OCI-LY7 (cell line): Measurements from ENCODE around the gene KLHL33.

Source experiments
- CTCF ChIP-seq: fragments of 200-600 bp; sonication (generic); conservative IDR thresholded peaks from 2 replicates; pipeline ENCODE4 v1.5.1; 2014; ENCODE audit warnings: mild to moderate bottlenecking, antibody characterized with exemption, low read length, moderate library complexity, mixed read lengths
- EZH2phosphoT487 ChIP-seq: fragments of 200-600 bp; sonication (generic); IDR thresholded peaks from 2 replicates; pipeline ENCODE4 v1.6.1; 2018; ENCODE audit warnings: low read depth, borderline replicate concordance, mild to moderate bottlenecking, mixed run types, antibody characterized with exemption, low read length, moderate library complexity, mixed read lengths

DNA sequence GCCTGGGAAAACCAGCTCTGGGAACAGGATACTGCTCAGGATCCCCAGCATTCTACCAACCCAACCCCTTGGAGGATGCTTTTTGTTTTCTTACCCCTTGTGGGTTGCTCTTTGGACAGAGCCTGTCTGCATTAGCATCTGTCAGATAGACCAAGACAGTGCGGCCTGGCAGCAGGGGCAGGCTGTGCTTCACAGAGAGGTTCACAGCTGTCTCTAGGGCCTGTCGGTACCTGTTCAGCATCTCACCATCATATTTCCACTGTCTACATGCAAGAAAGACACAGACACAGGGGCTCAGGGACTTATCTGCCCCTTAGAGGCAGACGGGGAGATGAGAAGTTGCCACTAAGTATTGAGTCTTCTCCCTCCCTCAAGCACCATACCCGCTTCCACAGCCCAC is 44.5 kb downstream of the KLHL33 start:
- no peak for TF ChIP-seq CTCF
- TF ChIP-seq EZH2phosphoT487, result no peak
